Measurements from ENCODE around the gene TSPAN32.
A peak's percentile ranks its signal among the peaks of the same experiment; 100 is the strongest.

The TSPAN32 gene

GRCh38 chr11:2304506-2305139 is 2.8 kb downstream of the TSPAN32 start:
- DNase-seq (ENCODE audit: low spot score) = peak; percentile 15

GRCh38 chr11:2305140-2305778 is 3.4 kb downstream of the TSPAN32 start:
- peak; percentile 85 for DNase-seq (ENCODE audit: low spot score)

- DNase-seq (ENCODE audit: low spot score) = no peak
These were observed 4.1 kb downstream of the TSPAN32 start for GRCh38 chr11:2305788-2306451.

- no peak for DNase-seq (ENCODE audit: low spot score)
These were observed 4.6 kb downstream of the TSPAN32 start for GRCh38 chr11:2306452-2306823.

- DNase-seq (ENCODE audit: low spot score) = no peak
These were observed 5.2 kb downstream of the TSPAN32 start for GRCh38 chr11:2306877-2307500.

- no peak for DNase-seq (ENCODE audit: low spot score)
These were observed 5.9 kb downstream of the TSPAN32 start for GRCh38 chr11:2307501-2308331.

GRCh38 chr11:2308713-2309112 is 6.9 kb downstream of the TSPAN32 start:
- DNase-seq (ENCODE audit: low spot score) = no peak

GRCh38 chr11:2309251-2310072 is 7.6 kb downstream of the TSPAN32 start:
- DNase-seq (ENCODE audit: low spot score) = no peak

- DNase-seq (ENCODE audit: low spot score) = no peak
These were observed 8.4 kb downstream of the TSPAN32 start for GRCh38 chr11:2310073-2310785.

GRCh38 chr11:2310786-2311352 is 9.1 kb downstream of the TSPAN32 start:
- no peak for DNase-seq (ENCODE audit: low spot score)

- DNase-seq (ENCODE audit: low spot score) = no peak
These were observed 9.7 kb downstream of the TSPAN32 start for GRCh38 chr11:2311353-2312133.

- DNase-seq (ENCODE audit: low spot score) = no peak
These were observed 10.6 kb downstream of the TSPAN32 start for GRCh38 chr11:2312232-2313042.

- no peak for DNase-seq (ENCODE audit: low spot score)
These were observed 11.5 kb downstream of the TSPAN32 start for GRCh38 chr11:2313051-2313951.

GRCh38 chr11:2314136-2314524 is 12.3 kb downstream of the TSPAN32 start:
- DNase-seq (ENCODE audit: low spot score) = no peak

GRCh38 chr11:2314525-2315394 is 12.9 kb downstream of the TSPAN32 start:
- DNase-seq (ENCODE audit: low spot score) = peak; percentile 38

GRCh38 chr11:2315395-2316168 is 13.8 kb downstream of the TSPAN32 start:
- no peak for DNase-seq (ENCODE audit: low spot score)
